ENCODE data around the gene IGSF9. TPM values are rescaled to one million over a fixed set of nuclear protein-coding genes. Genes with fewer than 3 reads are reported as not detected.

The IGSF9 gene
- total RNA-seq, 2 experiments from 2014 or later, result not detected

DNA sequence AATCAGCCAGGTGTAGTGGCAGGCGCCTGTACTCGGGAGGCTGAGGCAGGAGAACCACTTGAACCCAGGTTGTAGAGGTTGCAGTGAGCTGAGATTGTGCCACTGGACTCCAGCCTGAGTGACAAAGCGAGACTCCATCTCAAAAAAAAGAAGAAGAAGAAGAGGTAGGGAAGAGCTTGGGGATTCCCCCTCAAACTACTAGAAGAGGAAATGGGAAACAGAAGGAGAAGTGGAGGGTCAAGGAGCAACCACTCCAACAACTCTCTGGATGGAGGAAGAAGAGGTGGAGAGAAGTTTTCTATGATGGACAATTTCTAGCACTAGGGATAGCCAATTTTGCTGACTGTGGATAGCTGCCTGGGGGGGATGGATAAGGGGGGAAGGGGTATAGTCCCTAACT lies 23.5 kb upstream of the IGSF9 start:
- H3K36me3 Mint-ChIP-seq (ENCODE audit: low read depth), result no peaks in the 10 kb centered on the region
- H3K4me1 Mint-ChIP-seq (ENCODE audit: low read depth), result no peaks in the 10 kb centered on the region
- intact Hi-C loops (cut with micrococcal nuclease), result no loop called here
- H3K27me3 Mint-ChIP-seq (ENCODE audit: low read depth), result peaks cover 13% of the 10 kb centered on the region
- H3K27ac Mint-ChIP-seq, result no peak overlapping the region
- H3K9me3 Mint-ChIP-seq, result no peaks in the 10 kb centered on the region
- CTCF ChIA-PET, result no interaction called here
- no peak for DNase-seq
- no peak overlapping the region for H3K4me3 Mint-ChIP-seq

DNA sequence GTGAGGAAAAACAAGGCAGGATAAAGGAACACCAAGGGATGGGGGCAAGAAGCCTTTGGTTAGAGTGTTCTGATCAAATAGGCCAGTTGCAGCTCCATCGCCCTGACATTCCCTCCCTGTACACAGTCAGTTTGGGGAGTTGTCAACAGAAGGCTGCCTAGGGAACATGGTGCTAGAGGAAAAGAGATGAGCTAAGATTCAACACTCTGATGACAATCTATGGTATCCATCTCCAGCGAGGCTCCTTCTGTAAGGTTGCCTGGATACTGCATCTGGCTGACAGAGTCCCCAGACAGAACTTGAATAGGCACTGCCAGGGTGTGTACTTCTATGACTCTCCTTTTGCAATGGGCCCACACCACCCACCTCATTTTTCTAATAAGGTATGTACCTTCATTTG lies 19.9 kb upstream of the IGSF9 start:
- DNase-seq, result no peak
- H3K4me1 Mint-ChIP-seq (ENCODE audit: low read depth), result no peaks in the 10 kb centered on the region
- CTCF ChIA-PET, result no interaction called here
- no peaks in the 10 kb centered on the region for H3K36me3 Mint-ChIP-seq (ENCODE audit: low read depth)
- H3K27ac Mint-ChIP-seq, result no peak overlapping the region
- intact Hi-C loops (cut with micrococcal nuclease), result no loop called here
- no peaks in the 10 kb centered on the region for H3K9me3 Mint-ChIP-seq
- H3K4me3 Mint-ChIP-seq, result no peak overlapping the region
- peaks cover 13% of the 10 kb centered on the region for H3K27me3 Mint-ChIP-seq (ENCODE audit: low read depth)

DNA sequence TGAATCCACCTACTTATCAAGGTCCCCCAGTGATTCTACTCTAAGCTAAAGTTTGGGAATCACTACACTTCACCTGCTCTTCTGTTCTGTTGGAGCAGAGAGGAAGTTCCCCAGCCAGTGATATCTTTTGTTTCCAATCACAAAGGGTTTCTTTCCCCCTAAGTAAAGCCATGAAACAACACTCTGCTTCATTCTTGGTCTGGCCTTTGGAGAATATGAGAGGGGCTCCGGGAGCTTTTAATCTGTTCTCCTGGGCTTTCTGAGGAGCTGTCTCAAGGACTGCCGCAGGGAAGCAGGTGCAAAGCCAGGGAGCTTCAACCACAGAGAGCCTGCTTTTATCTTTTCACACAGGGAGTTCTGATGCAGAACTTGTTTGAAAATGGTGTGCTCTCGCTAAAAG lies 18.7 kb upstream of the IGSF9 start:
- H3K36me3 Mint-ChIP-seq (ENCODE audit: low read depth), result no peaks in the 10 kb centered on the region
- no peaks in the 10 kb centered on the region for H3K9me3 Mint-ChIP-seq
- intact Hi-C loops (cut with micrococcal nuclease), result no loop called here
- H3K4me3 Mint-ChIP-seq, result no peak overlapping the region
- no peak overlapping the region for H3K27ac Mint-ChIP-seq
- H3K27me3 Mint-ChIP-seq (ENCODE audit: low read depth), result peaks cover 14% of the 10 kb centered on the region
- DNase-seq, result no peak
- CTCF ChIA-PET, result no interaction called here
- no peaks in the 10 kb centered on the region for H3K4me1 Mint-ChIP-seq (ENCODE audit: low read depth)

DNA sequence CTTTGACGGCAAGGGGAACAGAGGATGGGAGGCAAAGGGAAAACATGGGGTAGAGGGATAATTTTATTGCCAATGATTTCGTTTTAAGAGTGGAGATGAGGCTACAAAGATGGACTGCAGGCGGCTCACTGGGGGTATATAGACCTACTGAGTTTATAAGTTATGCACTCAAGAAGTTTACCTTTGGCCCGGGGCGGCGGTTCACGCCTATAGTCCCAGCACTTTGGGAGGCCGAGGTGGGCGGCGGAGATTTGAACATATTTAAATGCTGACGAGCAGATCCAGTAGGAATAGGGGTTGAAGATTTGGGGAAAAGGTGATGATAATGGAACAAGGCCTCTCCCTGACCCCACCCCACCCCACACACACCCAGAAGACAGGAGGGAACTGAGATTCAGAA lies 16.8 kb upstream of the IGSF9 start:
- Mint-ChIP-seq H3K4me3 (no peak overlapping the region), H3K4me1 (ENCODE audit: low read depth) (peaks cover 4% of the 10 kb centered on the region), H3K36me3 (ENCODE audit: low read depth) (no peaks in the 10 kb centered on the region), H3K9me3 (no peaks in the 10 kb centered on the region), H3K27ac (no peak overlapping the region), H3K27me3 (ENCODE audit: low read depth) (peaks cover 8% of the 10 kb centered on the region)
- DNase-seq, result no peak
- CTCF ChIA-PET, result no interaction called here
- intact Hi-C loops (cut with micrococcal nuclease), result no loop called here

DNA sequence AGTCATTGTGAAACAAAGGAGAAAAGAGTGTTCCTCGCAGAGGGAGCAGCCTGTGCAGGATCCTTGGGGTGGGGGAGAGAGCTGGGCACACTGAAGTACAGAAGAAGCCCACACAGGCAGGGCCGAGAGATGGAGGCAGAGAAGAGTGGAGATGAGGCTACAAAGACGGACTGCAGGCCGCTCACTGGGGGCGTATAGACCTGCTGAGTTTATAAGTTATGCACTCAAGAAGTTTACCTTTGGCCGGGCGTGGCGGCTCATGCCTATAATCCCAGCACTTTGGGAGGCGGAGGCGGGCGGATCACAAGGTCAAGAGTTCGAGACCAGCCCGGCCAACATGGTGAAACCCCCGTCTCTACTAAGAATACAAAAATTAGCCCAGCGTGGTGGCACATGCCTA lies 16.2 kb upstream of the IGSF9 start:
- peaks cover 4% of the 10 kb centered on the region for H3K4me1 Mint-ChIP-seq (ENCODE audit: low read depth)
- no peak overlapping the region for H3K27ac Mint-ChIP-seq
- CTCF ChIA-PET, result interaction anchor here (0.5 kb wide), 1 partner anchor 17 kb away, joined by 3 read pairs; no protein-coding TSS in a partner anchor
- H3K4me3 Mint-ChIP-seq, result no peak overlapping the region
- no peak for DNase-seq
- H3K9me3 Mint-ChIP-seq, result no peaks in the 10 kb centered on the region
- H3K36me3 Mint-ChIP-seq (ENCODE audit: low read depth), result no peaks in the 10 kb centered on the region
- peaks cover 8% of the 10 kb centered on the region for H3K27me3 Mint-ChIP-seq (ENCODE audit: low read depth)
- intact Hi-C loops (cut with micrococcal nuclease), result no loop called here

DNA sequence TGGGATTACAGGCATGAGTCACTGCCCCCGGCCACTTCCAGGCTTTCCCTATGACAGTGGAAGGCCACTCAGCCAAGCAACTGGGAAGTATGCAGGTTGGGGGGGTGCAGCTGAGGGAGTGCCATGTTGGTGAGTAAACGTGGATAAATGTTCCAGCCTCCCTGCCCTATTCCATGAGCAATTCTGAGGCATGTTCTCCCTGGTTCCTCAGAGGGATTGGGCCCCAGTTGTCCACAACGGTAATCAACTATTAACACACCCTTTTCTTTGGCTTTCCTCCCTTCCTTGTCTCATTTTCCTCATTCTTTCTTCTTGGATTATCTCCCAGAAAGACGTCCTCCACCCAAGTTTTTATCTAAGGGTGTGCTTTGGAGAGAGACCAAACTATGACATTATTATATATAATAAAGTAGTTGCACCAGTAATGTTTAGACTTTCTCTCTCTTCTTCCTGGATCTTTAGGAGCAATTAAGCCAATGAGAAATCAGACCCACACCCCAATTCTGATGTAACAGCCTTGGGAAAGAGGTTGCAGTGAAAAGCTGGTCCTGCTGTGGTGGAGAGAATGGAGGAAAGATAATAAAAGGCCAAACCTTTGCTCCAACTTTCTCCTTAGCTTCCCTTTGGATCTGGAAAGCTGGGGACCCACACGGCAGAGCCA lies 15.4 kb upstream of the IGSF9 start:
- no peak for DNase-seq
- Mint-ChIP-seq H3K27ac (no peak overlapping the region), H3K4me1 (ENCODE audit: low read depth) (peaks cover 4% of the 10 kb centered on the region), H3K4me3 (no peak overlapping the region), H3K36me3 (ENCODE audit: low read depth) (no peaks in the 10 kb centered on the region), H3K27me3 (ENCODE audit: low read depth) (peaks cover 6% of the 10 kb centered on the region), H3K9me3 (no peaks in the 10 kb centered on the region)
- CTCF ChIA-PET, result interaction anchor here (0.5 kb wide), 1 partner anchor 18 kb away, joined by 3 read pairs; no protein-coding TSS in a partner anchor
- intact Hi-C loops (cut with micrococcal nuclease), result no loop called here

DNA sequence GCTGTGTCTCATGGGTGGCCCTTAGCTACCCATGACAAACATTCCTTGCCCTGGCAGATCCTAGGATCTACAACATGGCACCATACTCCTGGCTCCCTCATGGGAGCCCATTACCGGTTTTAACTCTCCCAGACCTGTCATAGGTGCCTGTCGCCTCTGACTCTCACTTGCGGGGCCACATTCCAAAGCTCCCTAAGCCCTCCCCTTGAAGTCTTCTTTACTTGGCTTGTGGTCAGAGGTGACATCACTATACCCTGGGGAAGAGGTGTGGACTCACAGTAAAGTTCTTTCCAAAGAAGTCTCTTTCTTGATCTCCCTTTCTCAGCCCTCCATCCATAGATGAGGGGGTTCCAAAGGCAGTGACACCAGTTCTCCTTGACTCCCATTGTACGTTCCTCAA lies 14.0 kb upstream of the IGSF9 start:
- Mint-ChIP-seq H3K27me3 (ENCODE audit: low read depth) (peaks cover 6% of the 10 kb centered on the region), H3K4me3 (no peak overlapping the region), H3K4me1 (ENCODE audit: low read depth) (peaks cover 4% of the 10 kb centered on the region), H3K9me3 (no peaks in the 10 kb centered on the region), H3K36me3 (ENCODE audit: low read depth) (no peaks in the 10 kb centered on the region), H3K27ac (no peak overlapping the region)
- intact Hi-C loops (cut with micrococcal nuclease), result no loop called here
- no peak for DNase-seq
- CTCF ChIA-PET, result interaction anchor here (0.6 kb wide), 1 partner anchor 114 kb away, joined by 3 read pairs; no protein-coding TSS in a partner anchor

DNA sequence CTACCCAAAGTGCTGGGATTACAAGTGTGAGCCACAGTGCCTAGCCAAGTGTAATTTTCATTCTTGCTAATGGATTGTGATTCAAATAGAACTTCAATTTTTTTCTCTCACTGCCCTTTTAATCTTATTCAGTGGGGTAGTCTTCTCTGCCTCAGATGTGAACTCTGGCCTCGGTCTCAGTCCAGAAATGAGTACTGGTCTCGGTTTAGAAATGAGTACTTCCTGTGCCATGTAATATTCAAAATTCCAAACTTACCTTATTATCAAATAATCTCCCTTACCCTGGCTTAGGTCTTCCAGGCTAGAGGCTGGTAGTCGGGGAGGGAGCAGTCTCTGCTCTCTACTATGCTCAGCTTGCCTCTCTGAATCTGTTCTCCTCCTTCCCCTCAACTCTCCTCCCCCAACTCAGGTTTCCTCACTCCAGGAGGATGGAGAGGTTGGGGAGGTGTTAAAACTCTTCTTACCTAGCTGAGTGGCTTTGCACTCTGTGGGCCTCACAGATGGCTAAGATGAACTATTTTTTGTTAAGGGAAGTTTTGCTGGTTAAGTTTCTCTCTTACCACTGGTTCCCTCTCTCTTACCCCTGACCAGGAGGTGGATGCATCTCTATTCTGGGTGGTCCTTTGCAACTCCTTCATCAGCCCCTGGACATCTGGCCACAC lies 13.4 kb upstream of the IGSF9 start:
- intact Hi-C loops (cut with micrococcal nuclease), result no loop called here
- peaks cover 4% of the 10 kb centered on the region for H3K4me1 Mint-ChIP-seq (ENCODE audit: low read depth)
- no peaks in the 10 kb centered on the region for H3K36me3 Mint-ChIP-seq (ENCODE audit: low read depth)
- no peak overlapping the region for H3K27ac Mint-ChIP-seq
- no peak for DNase-seq
- CTCF ChIA-PET, result interaction anchor here (0.6 to 1.3 kb wide), 2 partner anchors 49 to 115 kb away, joined by 3 to 7 read pairs; no protein-coding TSS in a partner anchor
- H3K27me3 Mint-ChIP-seq (ENCODE audit: low read depth), result peaks cover 9% of the 10 kb centered on the region
- H3K4me3 Mint-ChIP-seq, result no peak overlapping the region
- no peaks in the 10 kb centered on the region for H3K9me3 Mint-ChIP-seq

DNA sequence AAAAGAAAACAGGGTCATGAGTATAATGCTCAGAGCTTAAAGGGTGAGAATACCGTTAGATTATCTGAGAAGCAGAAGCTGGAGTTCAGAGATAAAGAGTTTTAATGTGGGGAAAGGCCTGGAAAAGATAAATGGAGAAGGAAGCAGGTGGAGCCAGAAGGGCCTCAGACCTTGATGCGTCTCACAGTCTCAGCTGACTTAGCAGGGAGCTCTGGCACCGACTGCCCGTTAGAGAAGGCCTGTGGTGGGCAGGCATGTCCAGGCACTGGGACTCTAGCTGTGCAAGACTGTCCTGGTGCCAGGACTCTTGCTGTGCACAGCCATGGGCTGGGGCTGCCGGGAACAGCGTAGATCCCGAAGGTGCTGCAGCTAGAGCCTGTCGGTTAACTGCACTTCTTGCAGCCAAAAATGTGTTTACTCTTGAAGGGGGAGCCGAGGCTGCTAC lies 12.4 kb upstream of the IGSF9 start:
- Mint-ChIP-seq H3K4me1 (ENCODE audit: low read depth) (peaks cover 4% of the 10 kb centered on the region), H3K27me3 (ENCODE audit: low read depth) (peaks cover 11% of the 10 kb centered on the region), H3K9me3 (no peaks in the 10 kb centered on the region), H3K4me3 (no peak overlapping the region), H3K36me3 (ENCODE audit: low read depth) (no peaks in the 10 kb centered on the region), H3K27ac (no peak overlapping the region)
- DNase-seq, result no peak
- CTCF ChIA-PET, result interaction anchor here (0.6 to 1.3 kb wide), 4 partner anchors 12 to 121 kb away, joined by 3 to 7 read pairs (median 3); partner anchors contain the start of gene IGSF9
- intact Hi-C loops (cut with micrococcal nuclease), result no loop called here

DNA sequence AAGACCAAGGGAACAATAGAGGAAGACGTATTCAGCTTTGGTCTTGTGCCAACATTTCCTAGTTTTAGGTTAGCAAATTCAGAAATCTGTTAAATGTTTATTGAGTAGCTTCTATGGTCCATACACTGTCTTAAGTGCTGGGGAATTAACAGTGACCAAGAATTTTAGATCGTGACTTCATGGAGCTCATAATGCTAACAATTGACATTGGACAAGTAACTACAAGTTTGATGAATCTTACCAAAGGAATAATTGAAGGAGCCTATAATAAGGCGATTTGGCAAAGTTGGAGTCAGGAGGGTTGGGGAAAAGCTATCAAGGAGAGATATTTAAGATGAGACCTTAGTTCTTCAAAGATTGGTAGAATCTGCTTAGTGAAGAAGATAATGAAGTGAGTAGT lies 10.0 kb upstream of the IGSF9 start:
- no peak overlapping the region for H3K4me3 Mint-ChIP-seq
- no peaks in the 10 kb centered on the region for H3K9me3 Mint-ChIP-seq
- H3K36me3 Mint-ChIP-seq (ENCODE audit: low read depth), result no peaks in the 10 kb centered on the region
- CTCF ChIA-PET, result interaction anchor here (0.6 to 3.8 kb wide), 6 partner anchors 9 to 156 kb away, joined by 3 to 20 read pairs (median 4); no protein-coding TSS in a partner anchor
- no peak for DNase-seq
- intact Hi-C loops (cut with micrococcal nuclease), result no loop called here
- peaks cover 18% of the 10 kb centered on the region for H3K27me3 Mint-ChIP-seq (ENCODE audit: low read depth)
- H3K4me1 Mint-ChIP-seq (ENCODE audit: low read depth), result peaks cover 4% of the 10 kb centered on the region
- no peak overlapping the region for H3K27ac Mint-ChIP-seq

DNA sequence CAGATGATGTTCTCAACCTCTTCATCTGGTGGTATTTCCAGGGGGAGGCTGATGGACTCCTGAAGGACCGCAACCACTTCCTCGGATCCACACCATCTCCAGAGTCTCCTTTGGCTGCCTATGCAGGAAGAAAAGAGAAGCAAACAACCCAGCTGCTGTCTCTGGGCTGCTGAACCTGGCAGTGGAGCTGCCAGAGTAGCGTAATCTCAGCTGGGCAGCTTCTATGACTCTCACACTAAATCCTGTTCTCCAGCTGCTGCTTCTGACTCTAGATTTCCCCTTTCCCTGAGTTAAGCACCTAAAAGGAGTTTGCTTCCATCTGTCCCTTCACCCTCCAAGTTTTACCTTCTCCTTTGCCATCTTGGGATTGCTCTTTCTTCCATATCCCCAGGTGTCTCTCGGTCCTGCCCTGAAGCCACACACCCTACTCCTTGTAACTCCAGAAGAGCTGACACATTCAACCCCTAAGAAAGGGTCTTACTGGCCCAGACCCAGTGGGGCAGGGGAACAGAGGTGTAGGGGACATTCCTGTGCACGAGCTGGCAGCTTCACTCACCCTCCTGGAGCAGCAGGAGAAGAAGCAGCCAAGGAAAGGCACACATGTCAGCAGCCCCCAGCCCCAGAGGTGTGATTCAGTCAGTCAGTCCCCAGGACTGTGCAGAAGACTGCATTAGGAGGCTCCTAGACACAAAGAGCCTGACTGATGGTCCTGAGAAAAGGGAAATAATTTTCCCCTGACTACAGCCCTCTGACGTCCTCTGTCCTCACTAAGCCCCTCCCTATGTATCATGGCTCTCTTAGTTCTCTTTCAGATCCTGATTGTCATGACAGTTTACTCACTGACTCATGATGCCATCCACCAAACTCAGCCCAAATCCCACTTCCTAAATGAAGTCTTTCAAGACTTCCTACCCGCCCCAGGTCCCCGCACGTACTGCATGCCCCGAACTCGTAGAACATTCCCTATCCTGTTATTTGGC lies 8.4 kb upstream of the IGSF9 start, which contains the start of gene SLAMF9:
Gene SLAMF9, minus strand, starts transcription at position 702 of the 980 bp plus-strand sequence. Its CDS starts 100 bp downstream, at position 602.
- CTCF ChIA-PET, result interaction anchor here (1.2 to 3.8 kb wide), 3 partner anchors 8 to 54 kb away, joined by 3 to 20 read pairs (median 5); no protein-coding TSS in a partner anchor
- no peak within 1 kb of the TSS for H3K4me3 Mint-ChIP-seq
- peaks cover 17% of the 10 kb centered on the region for H3K27me3 Mint-ChIP-seq (ENCODE audit: low read depth)
- H3K4me1 Mint-ChIP-seq (ENCODE audit: low read depth), result peaks cover 2% of the 10 kb centered on the region
- DNase-seq, result no peak
- intact Hi-C loops (cut with micrococcal nuclease), result no loop called here
- H3K27ac Mint-ChIP-seq, result no peak within 1 kb of the TSS
- no peaks in the 10 kb centered on the region for H3K36me3 Mint-ChIP-seq (ENCODE audit: low read depth)
- H3K9me3 Mint-ChIP-seq, result no peaks in the 10 kb centered on the region

DNA sequence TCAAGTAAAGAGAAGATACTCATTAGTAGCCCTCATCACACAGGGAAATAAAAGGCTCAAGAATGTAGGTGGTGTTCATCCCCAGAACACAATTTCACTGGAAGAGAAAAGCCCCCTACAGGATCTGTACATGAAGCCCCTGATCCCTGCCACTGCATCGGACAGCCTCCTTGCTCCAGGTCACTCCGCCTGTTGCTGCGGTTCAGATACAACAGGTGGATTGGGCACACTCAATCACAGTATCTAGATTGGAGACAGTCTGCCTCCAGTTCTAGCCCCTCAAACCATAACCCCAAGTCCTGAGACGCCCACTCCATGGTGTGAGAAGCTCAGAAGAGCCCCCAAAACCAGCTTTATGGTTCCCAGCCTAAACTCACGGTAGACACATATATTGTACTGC lies 7.5 kb upstream of the IGSF9 start:
- DNase-seq, result no peak
- Mint-ChIP-seq H3K36me3 (ENCODE audit: low read depth) (no peaks in the 10 kb centered on the region), H3K4me1 (ENCODE audit: low read depth) (no peaks in the 10 kb centered on the region), H3K9me3 (no peaks in the 10 kb centered on the region), H3K4me3 (no peak overlapping the region), H3K27me3 (ENCODE audit: low read depth) (peaks cover 17% of the 10 kb centered on the region), H3K27ac (no peak overlapping the region)
- intact Hi-C loops (cut with micrococcal nuclease), result no loop called here
- CTCF ChIA-PET, result interaction anchor here (0.9 to 3.8 kb wide), 4 partner anchors 16 to 55 kb away, joined by 3 to 20 read pairs (median 3); no protein-coding TSS in a partner anchor

Data from activated naive CD4-positive, alpha-beta T cell treated with anti-CD3 and anti-CD28 coated beads for 36 hours (primary cell).